Upper lobe of right lung (tissue), 1 donor: ENCODE measurements around the gene CACNA1B. TPM values are rescaled to one million over a fixed set of nuclear protein-coding genes. Genes with fewer than 3 reads are reported as not detected.

ENCODE experiments used
- ATAC-seq: fragments of 200-7000 bp; cut with Tn5 transposase; one replicate; pipeline ENCODE4 v1.9.1; 2020; ENCODE audit warnings: mild to moderate bottlenecking, moderate library complexity
- DNase-seq: peaks from one replicate; pipeline ENCODE4 v3.0.0-alpha.2; 2020
- H3K27ac ChIP-seq: fragments of 200-600 bp; one replicate; pipeline ENCODE4 v1.8.0; 2022
- H3K27me3 ChIP-seq: fragments of 200-600 bp; one replicate; pipeline ENCODE4 v1.8.0; 2022; ENCODE audit warnings: mild to moderate bottlenecking
- H3K36me3 ChIP-seq: fragments of 200-600 bp; one replicate; pipeline ENCODE4 v1.8.0; 2022
- H3K4me1 ChIP-seq: fragments of 200-600 bp; one replicate; pipeline ENCODE4 v1.8.0; 2022
- H3K4me3 ChIP-seq: fragments of 200-600 bp; one replicate; pipeline ENCODE4 v1.8.0; 2022; ENCODE audit warnings: mild to moderate bottlenecking
- H3K9me3 ChIP-seq: fragments of 200-600 bp; one replicate; pipeline ENCODE4 v1.8.0; 2022
- CTCF ChIP-seq: fragments of 200-600 bp; IDR thresholded peaks from one replicate; pipeline ENCODE4 v1.8.0; 2022; ENCODE audit warnings: antibody characterized with exemption
- intact Hi-C: fragments of 100-400 bp; cut with DNase I; formaldehyde crosslinking; loops from one replicate; pipeline ENCODE4 v1.11.0; 2022
- total RNA-seq: library from RNA; stranded (reverse); fragmentation: NEBNext Ultra II Directional; extraction: Animal tissue kit (Norgen Biotek cat#: 25700); gene quantifications from one replicate; pipeline ENCODE4 v1.2.1, GENCODE V29; 2021
- donor health status: DM: no; HTN: yes; CAD: no; lungs with severe emphysema.

CACNA1B gene
- total RNA-seq, 1 donor from 2014 or later = 0.29 TPM

- peak; percentile 31 for DNase-seq
These were observed 181.6 kb downstream of the CACNA1B start for GRCh38 chr9:138059196-138059595.

GRCh38 chr9:138060365-138060764, 182.8 kb downstream of the CACNA1B start:
- Histone ChIP-seq H3K27ac (no peak overlapping the region), H3K9me3 (no peaks in the 10 kb centered on the region), H3K4me3 (no peak overlapping the region), H3K27me3 (peaks cover 9% of the 10 kb centered on the region), H3K36me3 (no peaks in the 10 kb centered on the region), H3K4me1 (no peaks in the 10 kb centered on the region)
- no peak for TF ChIP-seq CTCF
- peak; percentile 38 for DNase-seq
- no peak for ATAC-seq
- intact Hi-C loops = no loop called here

More at GRCh38 chr9:138059196-138059595, 181.6 kb downstream of the CACNA1B start:
- H3K9me3 ChIP-seq = no peaks in the 10 kb centered on the region
- H3K27me3 ChIP-seq = peaks cover 4% of the 10 kb centered on the region
- no peaks in the 10 kb centered on the region for H3K4me1 ChIP-seq
- no peak for TF ChIP-seq CTCF
- no peak overlapping the region for H3K27ac ChIP-seq
- no peak overlapping the region for H3K4me3 ChIP-seq
- H3K36me3 ChIP-seq = no peaks in the 10 kb centered on the region
- ATAC-seq = no peak
- intact Hi-C loops = no loop called here

GRCh38 chr9:138060881-138061280, 183.3 kb downstream of the CACNA1B start:
- intact Hi-C loops = no loop called here
- H3K27ac ChIP-seq = no peak overlapping the region
- DNase-seq (peak; percentile 22), ATAC-seq (no peak)
- TF ChIP-seq CTCF = no peak
- peaks cover 9% of the 10 kb centered on the region for H3K27me3 ChIP-seq
- H3K4me1 ChIP-seq = no peaks in the 10 kb centered on the region
- no peak overlapping the region for H3K4me3 ChIP-seq
- H3K36me3 ChIP-seq = no peaks in the 10 kb centered on the region
- H3K9me3 ChIP-seq = no peaks in the 10 kb centered on the region

GRCh38 chr9:138061631-138062030, 184.0 kb downstream of the CACNA1B start:
- Histone ChIP-seq H3K9me3 (no peaks in the 10 kb centered on the region), H3K4me1 (no peaks in the 10 kb centered on the region), H3K4me3 (no peak overlapping the region), H3K36me3 (no peaks in the 10 kb centered on the region), H3K27ac (no peak overlapping the region), H3K27me3 (peaks cover 9% of the 10 kb centered on the region)
- ATAC-seq = no peak
- intact Hi-C loops = no loop called here
- no peak for TF ChIP-seq CTCF
- no peak for DNase-seq

- Histone ChIP-seq H3K4me1 (no peaks in the 10 kb centered on the region), H3K27me3 (peaks cover 9% of the 10 kb centered on the region), H3K36me3 (no peaks in the 10 kb centered on the region), H3K27ac (no peak overlapping the region), H3K9me3 (no peaks in the 10 kb centered on the region), H3K4me3 (no peak overlapping the region)
- no peak for TF ChIP-seq CTCF
- DNase-seq (no peak), ATAC-seq (no peak)
- intact Hi-C loops = no loop called here
These were observed 184.6 kb downstream of the CACNA1B start for GRCh38 chr9:138062196-138062595.

GRCh38 chr9:138063033-138063432, 185.5 kb downstream of the CACNA1B start:
- Histone ChIP-seq H3K27me3 (peaks cover 9% of the 10 kb centered on the region), H3K4me3 (no peak overlapping the region), H3K4me1 (no peaks in the 10 kb centered on the region), H3K9me3 (no peaks in the 10 kb centered on the region), H3K36me3 (no peaks in the 10 kb centered on the region), H3K27ac (no peak overlapping the region)
- no peak for TF ChIP-seq CTCF
- ATAC-seq (no peak), DNase-seq (peak; percentile 22)
- intact Hi-C loops = no loop called here
